Activated T-cell treated with anti-CD3 and anti-CD28 coated beads, Interleukin-2, amount 50 U/mL, for 72 hours (primary cell): Measurements from ENCODE around the gene OTUB2. TPM values are rescaled to one million over a fixed set of nuclear protein-coding genes. Genes with fewer than 3 reads are reported as not detected.
A peak's percentile ranks its signal among the peaks of the same experiment; 100 is the strongest.

ENCODE experiments used
- ATAC-seq, 2 donors: fragments of 150-1000 bp; cut with Tn5 transposase; replicated peaks in 1 of 2; 2 replicates each; pipeline ENCODE4 v1.10.0; 2021; ENCODE audit warnings: moderate library complexity in 2 of 2, mild to moderate bottlenecking in 1 of 2
- DNase-seq, 2 donors: peaks; one replicate each; pipeline ENCODE4 v3.0.0; 2021 to 2022; ENCODE audit warnings: mixed read lengths in 1 of 2
- H3K27ac Mint-ChIP-seq: one replicate; pipeline ENCODE4 v1.8.0; 2022; ENCODE audit warnings: mild to moderate bottlenecking, moderate library complexity, mixed read lengths
- H3K27me3 Mint-ChIP-seq: one replicate; pipeline ENCODE4 v1.8.0; 2022; ENCODE audit warnings: low read depth, mixed read lengths
- H3K36me3 Mint-ChIP-seq, 2 donors: one replicate each; pipeline ENCODE4 v1.8.0; 2022; ENCODE audit warnings: mixed read lengths in 2 of 2, mild to moderate bottlenecking in 1 of 2; ENCODE audit not compliant: insufficient read depth in 2 of 2
- H3K4me1 Mint-ChIP-seq: one replicate; pipeline ENCODE4 v1.8.0; 2022; ENCODE audit warnings: low read depth, mixed read lengths
- H3K4me3 Mint-ChIP-seq, 2 donors: one replicate each; pipeline ENCODE4 v1.8.0; 2022; ENCODE audit warnings: mild to moderate bottlenecking in 2 of 2, mixed read lengths in 2 of 2, moderate library complexity in 2 of 2
- H3K9me3 Mint-ChIP-seq, 2 donors: one replicate each; pipeline ENCODE4 v1.8.0; 2022; ENCODE audit warnings: mixed read lengths in 2 of 2
- total RNA-seq, 2 donors: library from RNA; stranded (reverse); gene quantifications; one replicate each; pipeline ENCODE4 v1.2.3, GENCODE V29; 2022

Gene OTUB2
- total RNA-seq, 2 donors from 2014 or later: 1.9 to 2.1 TPM

- ATAC-seq (peak in 1 of 2 donors; percentile 7), DNase-seq (no peak)
- H3K4me1 Mint-ChIP-seq: no peaks in the 10 kb centered on the region
- no peak overlapping the region for H3K4me3 Mint-ChIP-seq
- H3K9me3 Mint-ChIP-seq: no peaks in the 10 kb centered on the region
- no peak overlapping the region for H3K27ac Mint-ChIP-seq
- H3K27me3 Mint-ChIP-seq: no peaks in the 10 kb centered on the region
- peaks cover 0 to 5% of the 10 kb centered on the region in 2 donors for H3K36me3 Mint-ChIP-seq
Observed at GRCh38 chr14:94042433-94043091, 16.4 kb downstream of the OTUB2 start.

- no peaks in the 10 kb centered on the region for H3K4me1 Mint-ChIP-seq
Observed at GRCh38 chr14:94043111-94043755, 17.1 kb downstream of the OTUB2 start.

DNA sequence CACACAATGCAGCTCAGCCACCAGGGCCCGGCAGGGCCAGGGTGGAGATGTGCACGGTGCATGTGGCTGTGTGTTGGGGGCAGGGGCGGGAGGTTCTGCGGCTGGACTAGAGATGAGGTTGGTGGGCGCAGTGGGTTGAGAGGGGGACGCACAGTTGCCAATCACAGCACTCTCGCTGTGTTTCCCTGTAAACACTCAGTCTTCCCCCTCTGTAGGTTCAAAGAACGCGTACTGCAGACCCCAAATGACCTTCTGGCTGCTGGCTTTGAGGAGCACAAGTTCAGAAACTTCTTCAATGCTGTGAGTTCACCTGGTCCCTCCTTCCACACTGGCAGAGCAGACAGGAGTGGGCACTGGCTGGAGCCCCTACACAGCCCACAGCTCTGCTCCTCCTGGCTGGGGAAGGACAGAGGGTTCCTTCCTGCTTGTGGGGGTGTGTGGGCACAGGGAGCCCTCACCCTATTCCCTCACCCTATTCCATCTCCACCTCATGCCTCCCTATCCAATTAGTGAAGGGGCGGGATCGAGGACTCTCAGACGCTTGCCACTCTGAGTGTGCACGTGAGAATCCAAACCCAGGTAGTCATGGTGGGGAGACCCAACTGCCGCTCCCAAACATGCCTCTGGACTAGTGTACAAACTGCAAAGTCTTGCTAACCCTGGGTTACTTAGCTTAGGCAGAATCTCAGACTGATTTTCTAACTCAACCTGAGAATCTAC lies 17.8 kb downstream of the OTUB2 start:
- DNase-seq (no peak), ATAC-seq (no peak)
- H3K9me3 Mint-ChIP-seq: no peaks in the 10 kb centered on the region
- no peaks in the 10 kb centered on the region for H3K4me1 Mint-ChIP-seq
- H3K27me3 Mint-ChIP-seq: no peaks in the 10 kb centered on the region
- no peak overlapping the region for H3K27ac Mint-ChIP-seq
- no peak overlapping the region for H3K4me3 Mint-ChIP-seq
- H3K36me3 Mint-ChIP-seq: peaks cover 3 to 5% of the 10 kb centered on the region in 2 donors

More at GRCh38 chr14:94043111-94043755, 17.1 kb downstream of the OTUB2 start:
- ATAC-seq: no peak
- Mint-ChIP-seq H3K27ac (no peak overlapping the region), H3K9me3 (no peaks in the 10 kb centered on the region), H3K4me3 (no peak overlapping the region), H3K36me3 (peaks cover 3 to 5% of the 10 kb centered on the region in 2 donors), H3K27me3 (no peaks in the 10 kb centered on the region)
- no peak for DNase-seq

DNA sequence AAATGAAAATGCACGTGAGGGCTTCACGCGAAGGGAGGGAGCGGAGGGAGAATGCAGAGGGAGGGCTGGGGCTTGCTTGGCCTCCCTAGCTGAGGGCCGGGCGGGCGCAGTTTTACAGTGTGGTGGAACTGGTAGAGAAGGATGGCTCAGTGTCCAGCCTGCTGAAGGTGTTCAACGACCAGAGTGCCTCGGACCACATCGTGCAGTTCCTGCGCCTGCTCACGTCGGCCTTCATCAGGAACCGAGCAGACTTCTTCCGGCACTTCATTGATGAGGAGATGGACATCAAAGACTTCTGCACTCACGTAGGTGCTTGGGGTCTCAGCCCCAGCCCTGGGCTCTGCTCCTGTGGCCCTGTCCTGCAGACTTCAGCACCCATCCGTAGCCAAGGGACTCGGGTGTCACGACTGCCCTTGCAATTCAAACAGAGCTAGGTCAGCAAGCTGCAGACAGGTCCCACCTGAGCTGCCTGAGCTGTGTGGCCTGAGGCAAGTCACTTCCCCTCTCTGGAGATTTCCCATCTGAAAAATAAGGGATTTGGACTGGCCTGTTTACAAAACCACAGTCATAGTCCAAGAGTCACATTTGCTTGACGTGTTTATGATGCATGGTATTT lies 18.4 kb downstream of the OTUB2 start:
- Mint-ChIP-seq H3K27ac (no peak overlapping the region), H3K27me3 (no peaks in the 10 kb centered on the region), H3K9me3 (no peaks in the 10 kb centered on the region), H3K4me3 (no peak overlapping the region), H3K36me3 (peaks cover 3 to 6% of the 10 kb centered on the region in 2 donors), H3K4me1 (no peaks in the 10 kb centered on the region)
- DNase-seq: no peak
- ATAC-seq: no peak

- Mint-ChIP-seq H3K4me3 (no peak overlapping the region), H3K27me3 (no peaks in the 10 kb centered on the region), H3K4me1 (no peaks in the 10 kb centered on the region), H3K9me3 (no peaks in the 10 kb centered on the region), H3K36me3 (peaks cover 5 to 9% of the 10 kb centered on the region in 2 donors), H3K27ac (no peak overlapping the region)
- DNase-seq (no peak), ATAC-seq (no peak)
Observed at GRCh38 chr14:94045101-94045500, 19.0 kb downstream of the OTUB2 start.

DNA sequence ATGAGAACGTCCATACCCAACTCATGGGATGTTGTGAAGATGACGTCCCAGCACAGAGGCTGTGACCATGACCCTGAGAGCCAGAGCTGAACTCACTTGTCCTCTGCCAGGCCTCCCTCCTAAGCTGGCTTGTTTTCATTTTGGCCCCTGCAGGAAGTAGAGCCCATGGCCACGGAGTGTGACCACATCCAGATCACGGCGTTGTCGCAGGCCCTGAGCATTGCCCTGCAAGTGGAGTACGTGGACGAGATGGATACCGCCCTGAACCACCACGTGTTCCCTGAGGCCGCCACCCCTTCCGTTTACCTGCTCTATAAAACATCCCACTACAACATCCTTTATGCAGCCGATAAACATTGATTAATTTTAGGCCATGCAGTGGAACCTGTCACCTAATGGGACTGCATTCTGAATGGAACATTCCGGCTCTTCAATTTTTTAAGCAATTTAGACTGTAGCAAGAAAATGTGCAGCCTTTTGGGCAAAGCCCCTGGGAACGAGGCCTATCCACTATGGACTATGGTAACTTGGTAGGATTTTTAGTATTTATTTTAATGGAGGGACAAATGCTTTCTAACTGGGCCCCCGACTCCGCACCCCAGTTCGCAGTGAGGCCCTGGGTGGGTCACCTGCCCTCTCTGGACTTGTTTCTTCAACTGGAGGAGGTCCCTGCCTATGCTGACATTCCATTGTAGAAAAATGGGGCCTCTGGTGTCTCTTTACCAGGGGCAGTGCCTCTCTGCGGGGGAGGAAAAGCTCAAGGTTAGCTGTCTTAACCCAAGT lies 19.6 kb downstream of the OTUB2 start:
- no peak overlapping the region for H3K4me3 Mint-ChIP-seq
- no peaks in the 10 kb centered on the region for H3K9me3 Mint-ChIP-seq
- ATAC-seq (no peak), DNase-seq (no peak)
- peak overlapping the region; percentile 10 for H3K27ac Mint-ChIP-seq
- peaks cover 7 to 14% of the 10 kb centered on the region in 2 donors for H3K36me3 Mint-ChIP-seq
- H3K4me1 Mint-ChIP-seq: no peaks in the 10 kb centered on the region
- no peaks in the 10 kb centered on the region for H3K27me3 Mint-ChIP-seq

DNA sequence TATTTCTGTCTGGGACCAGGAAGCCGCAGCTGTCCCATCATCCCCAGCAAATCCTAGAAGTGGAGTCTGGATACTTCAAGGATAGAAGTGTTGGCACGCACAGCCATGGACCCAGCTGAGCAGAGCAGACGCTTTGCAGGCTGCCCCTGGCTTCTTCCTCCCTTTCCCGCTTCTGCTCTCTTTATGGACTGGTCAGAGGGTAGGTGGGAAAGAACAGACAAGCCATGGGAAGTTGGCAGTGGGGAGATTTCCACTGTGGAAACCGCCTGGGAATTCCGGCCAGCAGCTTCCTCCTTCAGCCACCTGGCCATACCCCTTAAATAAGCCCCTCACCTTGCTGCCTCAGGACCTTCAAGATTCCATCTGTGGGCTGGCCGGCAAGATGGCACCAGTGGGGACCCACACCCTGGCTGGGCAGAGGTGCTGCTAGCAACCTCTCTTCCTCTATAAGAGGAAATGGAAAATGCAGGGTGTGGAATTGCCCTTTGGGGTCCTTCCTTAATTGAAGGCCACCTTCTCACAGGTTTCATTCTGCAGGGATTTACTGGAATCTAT lies 20.6 kb downstream of the OTUB2 start:
- Mint-ChIP-seq H3K27me3 (no peaks in the 10 kb centered on the region), H3K4me3 (no peak overlapping the region), H3K9me3 (no peaks in the 10 kb centered on the region), H3K36me3 (peaks cover 9 to 21% of the 10 kb centered on the region in 2 donors), H3K27ac (no peak overlapping the region), H3K4me1 (peaks cover under 1% of the 10 kb centered on the region)
- ATAC-seq: no peak
- DNase-seq: no peak

GRCh38 chr14:94047581-94047980 lies 21.4 kb downstream of the OTUB2 start:
- H3K27ac Mint-ChIP-seq: no peak overlapping the region
- H3K9me3 Mint-ChIP-seq: no peaks in the 10 kb centered on the region
- no peaks in the 10 kb centered on the region for H3K27me3 Mint-ChIP-seq
- peaks cover 10 to 26% of the 10 kb centered on the region in 2 donors for H3K36me3 Mint-ChIP-seq
- H3K4me3 Mint-ChIP-seq: no peak overlapping the region
- H3K4me1 Mint-ChIP-seq: peaks cover 6% of the 10 kb centered on the region
- ATAC-seq (no peak), DNase-seq (no peak)

- no peaks in the 10 kb centered on the region for H3K27me3 Mint-ChIP-seq
- no peak overlapping the region for H3K27ac Mint-ChIP-seq
- no peak overlapping the region for H3K4me3 Mint-ChIP-seq
- H3K9me3 Mint-ChIP-seq: no peaks in the 10 kb centered on the region
- no peak for DNase-seq
- peaks cover 6% of the 10 kb centered on the region for H3K4me1 Mint-ChIP-seq
- H3K36me3 Mint-ChIP-seq: peaks cover 10 to 33% of the 10 kb centered on the region in 2 donors
- ATAC-seq: no peak
Observed at GRCh38 chr14:94048691-94049624, 22.8 kb downstream of the OTUB2 start.

DNA sequence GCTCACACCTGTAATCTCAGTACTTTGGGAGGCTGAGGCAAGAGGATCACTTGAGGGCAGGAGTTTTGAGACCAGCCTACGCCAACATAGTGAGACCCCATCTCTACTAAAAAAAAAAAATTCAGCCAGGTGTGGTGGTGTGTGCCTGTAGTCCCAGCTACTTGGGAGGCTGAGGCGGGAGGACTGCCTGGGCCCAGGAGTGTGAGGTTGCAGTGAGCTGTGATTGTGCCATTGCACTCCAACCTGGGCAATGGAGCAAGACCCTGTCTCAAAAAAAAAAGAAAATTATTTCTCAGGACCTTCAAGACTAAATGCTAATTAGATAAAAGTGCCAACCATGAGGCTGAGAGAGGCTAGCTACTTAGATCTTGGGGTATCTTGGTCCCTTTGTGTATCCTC lies 23.5 kb downstream of the OTUB2 start:
- Mint-ChIP-seq H3K9me3 (no peaks in the 10 kb centered on the region), H3K27me3 (no peaks in the 10 kb centered on the region), H3K4me1 (peaks cover 6% of the 10 kb centered on the region), H3K36me3 (peaks cover 14 to 39% of the 10 kb centered on the region in 2 donors), H3K27ac (no peak overlapping the region), H3K4me3 (no peak overlapping the region)
- DNase-seq (no peak), ATAC-seq (no peak)

DNA sequence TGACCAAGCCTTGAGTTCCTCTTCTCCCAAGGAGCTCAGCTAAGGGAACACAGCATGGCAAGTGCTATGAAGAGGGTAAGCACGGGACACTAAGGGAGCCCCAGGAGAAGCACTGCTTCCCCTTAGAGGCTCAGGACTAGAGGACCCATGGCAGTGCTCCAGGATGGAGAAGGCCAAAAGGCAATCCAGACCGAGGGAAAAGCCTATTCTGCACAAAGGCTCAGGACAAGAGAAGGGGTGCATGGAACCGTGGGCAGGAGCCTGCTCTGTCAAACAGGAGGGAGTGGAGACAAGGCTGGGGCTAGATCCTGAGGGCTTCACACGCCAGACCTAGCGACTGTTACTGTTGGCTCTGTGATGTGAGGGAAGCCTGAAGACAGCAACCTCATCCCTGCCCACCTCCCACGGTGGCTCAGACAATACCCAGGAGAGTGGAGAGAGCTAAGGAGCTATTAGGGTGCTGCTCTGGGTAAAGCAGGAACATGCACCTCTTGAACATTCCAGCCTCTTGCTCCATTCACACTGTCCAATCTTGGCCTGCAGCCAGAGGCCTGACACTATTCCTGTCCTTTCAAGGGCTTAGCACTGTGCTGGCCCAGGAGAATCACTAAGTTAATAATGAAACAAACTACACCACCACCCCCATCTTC lies 24.2 kb downstream of the OTUB2 start:
- no peak for ATAC-seq
- DNase-seq: no peak
- peaks cover 6% of the 10 kb centered on the region for H3K4me1 Mint-ChIP-seq
- peaks cover 16 to 39% of the 10 kb centered on the region in 2 donors for H3K36me3 Mint-ChIP-seq
- H3K27me3 Mint-ChIP-seq: no peaks in the 10 kb centered on the region
- no peaks in the 10 kb centered on the region for H3K9me3 Mint-ChIP-seq
- peak overlapping the region; percentile 89 for H3K27ac Mint-ChIP-seq
- H3K4me3 Mint-ChIP-seq: no peak overlapping the region
